Stimulated activated CD4-positive, alpha-beta T cell treated with anti-CD3 and anti-CD28 coated beads, Interleukin-1b, Interleukin-23, amount 100 ng/mL, for 1 hour (primary cell): ENCODE data around the gene YIF1B.
"Not testable (repeated sequence)": the region's sequence is repeated elsewhere in the genome, so short reads cannot be mapped to it uniquely, and the experiment has no call there.

Source experiments
- DNase-seq, 2 donors: peaks; one replicate each; pipeline ENCODE4 v3.0.0-alpha.2; 2020; ENCODE audit warnings: low read depth in 2 of 2

YIF1B gene

DNA sequence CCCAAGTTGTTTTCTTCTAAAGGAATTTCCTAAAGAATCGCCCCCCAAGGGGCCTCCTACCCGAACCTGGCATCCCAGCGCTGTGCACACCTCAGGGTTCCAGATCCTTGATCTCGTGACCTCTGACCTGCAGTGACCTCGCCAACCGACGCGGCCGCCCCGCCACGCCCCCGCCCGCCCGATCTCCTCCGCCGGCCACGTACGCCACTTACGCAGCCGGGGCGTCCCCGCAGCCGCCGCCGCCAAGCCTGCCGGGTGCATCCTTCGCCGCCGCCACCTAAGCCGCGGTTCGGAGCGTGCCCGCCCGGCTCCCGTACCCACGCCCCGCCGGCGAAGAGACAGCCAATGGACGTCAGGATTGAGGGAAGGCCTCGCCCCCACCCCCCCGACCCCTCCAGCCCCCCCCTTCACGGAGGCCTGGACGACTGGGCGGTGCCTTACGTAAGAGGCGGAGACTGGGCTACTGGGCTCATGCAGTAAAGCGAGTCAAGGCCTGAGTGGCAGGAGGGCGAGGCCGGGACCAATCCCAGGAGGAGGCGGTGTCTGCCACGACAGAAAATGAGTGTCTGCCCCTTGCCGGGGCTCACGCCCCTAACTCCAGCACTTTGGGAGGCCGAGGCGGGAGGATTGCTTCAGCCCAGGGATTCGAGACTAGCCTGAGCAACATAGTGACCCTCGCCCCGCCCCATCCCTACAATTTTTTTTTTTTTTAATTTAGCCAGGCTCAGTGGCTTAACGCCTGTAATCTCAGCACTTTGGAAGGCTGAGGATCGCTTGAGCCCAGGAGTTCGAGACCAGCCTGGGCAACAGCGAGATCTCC is at the start of gene YIF1B:
Gene YIF1B (minus strand): TSS at position 291 of the 820 bp plus-strand sequence. CDS start 30 bp downstream, at position 261.
- peak; percentile 82 to 87 for DNase-seq

- not testable (repeated sequence) for DNase-seq
Observed at GRCh38 chr19:38362946-38363688, 47.4 kb upstream of the YIF1B start.

- DNase-seq: peak; percentile 21 to 55
Observed at GRCh38 chr19:38362076-38362945, 46.6 kb upstream of the YIF1B start.

GRCh38 chr19:38361633-38362075 is 45.9 kb upstream of the YIF1B start:
- DNase-seq: peak in 1 of 2 donors; percentile 45

GRCh38 chr19:38360839-38361631 is 45.3 kb upstream of the YIF1B start:
- no peak for DNase-seq

GRCh38 chr19:38360351-38360750 is 44.6 kb upstream of the YIF1B start:
- no peak for DNase-seq

DNA sequence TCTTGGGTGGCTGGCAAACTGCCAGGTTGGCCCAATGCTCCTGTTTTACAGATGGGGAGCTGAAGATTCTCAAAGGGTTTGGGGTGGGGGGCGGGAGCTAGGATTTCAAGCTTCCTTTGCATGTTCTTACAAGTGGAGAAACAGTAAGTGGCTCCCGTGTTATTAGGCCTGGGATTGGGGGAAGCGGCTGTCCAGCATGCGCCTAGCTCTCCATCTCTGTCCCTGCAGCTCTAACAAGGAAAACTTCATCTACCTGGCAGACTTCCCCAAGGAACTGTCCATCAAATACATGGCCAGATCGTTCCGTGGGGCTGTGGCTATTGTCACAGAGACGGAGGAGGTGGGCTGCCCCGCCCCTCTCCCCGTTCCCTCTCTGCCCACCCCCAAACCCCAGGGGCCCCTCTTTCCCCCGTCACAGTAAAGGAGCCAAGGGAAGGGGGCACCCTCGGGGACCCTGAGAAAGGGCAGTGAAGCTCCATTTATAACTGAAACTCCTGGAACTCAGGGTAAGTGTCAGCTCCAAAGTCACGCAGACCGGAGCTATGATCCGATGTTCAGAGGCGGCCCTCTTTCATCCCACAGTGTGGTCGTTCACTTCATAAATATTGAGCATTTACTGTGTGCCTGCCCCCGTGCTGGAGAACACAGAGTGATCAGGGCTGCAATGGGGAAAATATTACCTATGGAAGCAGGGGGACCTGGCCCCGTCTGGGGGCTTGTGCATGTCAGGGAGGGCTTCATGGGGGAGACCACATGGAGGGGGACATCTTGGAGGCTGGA is 43.7 kb upstream of the YIF1B start:
- DNase-seq: no peak

- DNase-seq: no peak
Observed at GRCh38 chr19:38358071-38358470, 42.3 kb upstream of the YIF1B start.

DNA sequence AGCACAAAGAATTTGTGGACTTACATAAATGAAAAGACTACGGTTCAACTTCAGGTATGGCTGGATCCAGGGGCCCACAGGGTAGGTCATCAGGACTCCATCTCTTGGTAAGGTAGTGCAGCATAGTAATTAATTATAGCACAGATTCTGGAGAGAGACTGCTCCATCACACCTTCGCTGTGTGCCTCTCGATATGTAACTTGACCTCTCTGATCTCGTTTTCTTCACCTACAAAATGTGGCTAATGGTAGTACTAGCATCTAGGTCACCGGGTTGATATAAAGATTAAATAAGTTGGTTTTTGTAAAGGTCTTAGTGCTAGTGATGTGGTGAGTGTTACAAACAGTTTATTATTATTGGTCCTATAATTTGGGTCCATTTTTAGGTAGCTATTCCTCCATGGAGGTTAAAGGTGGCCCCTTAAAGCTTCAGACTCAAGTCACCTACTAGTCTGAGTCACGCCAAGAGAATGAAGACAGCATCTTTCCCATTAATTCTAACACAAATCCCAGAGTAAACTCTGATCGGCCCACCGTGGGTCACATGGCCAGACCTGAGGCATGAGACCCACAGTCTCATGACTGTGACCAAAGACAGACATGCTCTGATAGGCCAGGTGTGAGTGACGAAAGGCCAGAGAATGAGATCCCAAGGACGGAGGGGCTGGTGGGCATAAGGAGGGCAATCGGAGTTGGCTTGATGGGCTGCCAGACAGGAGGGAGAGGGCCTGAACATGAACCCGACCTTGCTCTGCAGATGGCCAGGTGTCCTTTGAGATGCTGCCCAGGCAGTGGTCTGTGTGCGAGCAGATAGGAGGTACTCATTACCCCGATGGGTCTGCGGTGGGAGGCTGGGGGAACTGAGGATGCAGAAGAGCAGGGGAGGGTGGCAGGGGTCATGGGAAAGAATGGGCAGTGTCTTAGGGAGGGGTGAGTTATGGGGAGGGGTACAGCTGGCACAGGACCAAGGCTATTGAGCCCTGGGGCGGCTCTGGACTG is 40.3 kb upstream of the YIF1B start:
- DNase-seq: no peak

DNA sequence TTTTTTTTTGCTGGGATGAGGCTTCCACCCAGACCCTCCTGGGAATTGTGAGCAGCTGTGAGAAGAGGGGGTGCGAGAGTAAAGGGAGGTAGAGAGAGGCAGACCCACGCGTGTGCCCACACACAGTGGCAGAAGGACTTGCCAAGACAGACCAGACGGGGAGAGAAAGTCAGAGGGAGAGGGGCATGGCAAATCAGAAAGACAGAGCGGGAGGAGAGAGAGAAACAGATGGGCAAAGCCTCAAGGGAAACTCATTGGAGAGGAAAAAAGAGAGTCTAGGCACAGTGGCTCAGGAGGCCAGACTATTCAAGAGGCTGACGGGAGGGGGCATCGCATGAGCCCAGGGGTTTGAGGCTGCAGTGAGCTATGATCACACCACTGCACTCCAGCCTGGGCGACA is 36.9 kb upstream of the YIF1B start:
- DNase-seq: no peak

- DNase-seq: no peak
Observed at GRCh38 chr19:38351865-38352395, 36.2 kb upstream of the YIF1B start.

DNA sequence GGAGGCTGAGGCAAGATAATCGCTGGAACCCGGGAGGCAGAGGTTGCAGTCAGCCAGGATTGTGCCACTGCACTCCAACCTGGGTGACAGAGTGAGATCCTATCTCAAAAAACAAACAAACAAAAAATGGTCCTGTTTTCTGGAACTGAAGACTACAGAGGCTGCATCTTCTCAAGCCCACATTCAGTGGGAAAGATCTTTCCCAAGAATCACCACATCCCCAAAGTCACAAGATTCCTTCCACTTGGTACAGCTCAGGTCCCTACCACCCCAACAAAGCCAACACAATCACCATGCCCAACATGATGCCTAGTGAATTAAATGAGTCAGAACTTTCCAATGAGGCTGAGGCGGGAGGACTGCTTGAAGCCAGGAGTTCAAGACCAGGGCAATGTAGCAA is 35.1 kb upstream of the YIF1B start:
- DNase-seq: no peak

DNA sequence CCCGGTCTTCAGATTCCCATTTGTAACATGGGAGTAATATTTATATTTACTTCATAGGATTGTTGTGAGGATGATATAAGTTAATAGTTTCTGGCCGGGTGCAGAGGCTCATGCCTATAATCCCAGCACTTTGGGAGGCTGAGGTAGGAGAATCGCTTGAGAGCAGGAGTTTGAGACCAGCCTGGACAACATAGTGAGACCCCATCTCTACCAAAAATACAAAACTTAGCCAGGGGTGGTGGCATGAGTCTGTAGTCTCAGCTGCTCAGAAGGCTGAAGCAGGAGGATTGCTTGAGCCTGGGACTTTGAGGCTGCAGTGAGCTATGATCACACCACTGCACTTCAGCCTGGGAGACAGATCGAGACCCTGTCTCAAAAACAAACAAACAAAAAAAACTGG is 31.1 kb upstream of the YIF1B start:
- DNase-seq: no peak

DNA sequence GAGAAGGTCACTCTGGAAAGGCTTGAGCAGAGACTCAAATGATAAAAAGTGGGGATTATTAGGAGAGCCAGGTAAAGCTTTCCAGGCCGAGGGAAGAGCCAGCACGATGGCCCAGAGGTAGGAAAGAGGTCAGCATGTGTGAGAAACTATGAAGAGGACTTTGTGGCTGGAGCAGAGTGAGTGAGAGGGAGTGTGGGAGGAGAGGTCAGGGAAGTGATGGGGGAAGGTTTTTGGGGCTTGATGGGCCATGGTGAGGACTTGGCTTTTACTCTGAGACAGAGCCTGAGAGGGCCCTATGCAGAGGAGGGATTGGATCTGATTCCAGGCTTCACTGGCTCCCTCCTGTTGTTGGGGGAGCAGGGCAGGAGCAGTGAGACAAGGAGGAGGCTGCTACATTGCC is 25.2 kb upstream of the YIF1B start:
- DNase-seq: no peak

- DNase-seq: not testable (repeated sequence)
Observed at GRCh38 chr19:38339011-38339410, 23.3 kb upstream of the YIF1B start.

- DNase-seq: no peak
Observed at GRCh38 chr19:38337360-38337653, 21.6 kb upstream of the YIF1B start.

DNA sequence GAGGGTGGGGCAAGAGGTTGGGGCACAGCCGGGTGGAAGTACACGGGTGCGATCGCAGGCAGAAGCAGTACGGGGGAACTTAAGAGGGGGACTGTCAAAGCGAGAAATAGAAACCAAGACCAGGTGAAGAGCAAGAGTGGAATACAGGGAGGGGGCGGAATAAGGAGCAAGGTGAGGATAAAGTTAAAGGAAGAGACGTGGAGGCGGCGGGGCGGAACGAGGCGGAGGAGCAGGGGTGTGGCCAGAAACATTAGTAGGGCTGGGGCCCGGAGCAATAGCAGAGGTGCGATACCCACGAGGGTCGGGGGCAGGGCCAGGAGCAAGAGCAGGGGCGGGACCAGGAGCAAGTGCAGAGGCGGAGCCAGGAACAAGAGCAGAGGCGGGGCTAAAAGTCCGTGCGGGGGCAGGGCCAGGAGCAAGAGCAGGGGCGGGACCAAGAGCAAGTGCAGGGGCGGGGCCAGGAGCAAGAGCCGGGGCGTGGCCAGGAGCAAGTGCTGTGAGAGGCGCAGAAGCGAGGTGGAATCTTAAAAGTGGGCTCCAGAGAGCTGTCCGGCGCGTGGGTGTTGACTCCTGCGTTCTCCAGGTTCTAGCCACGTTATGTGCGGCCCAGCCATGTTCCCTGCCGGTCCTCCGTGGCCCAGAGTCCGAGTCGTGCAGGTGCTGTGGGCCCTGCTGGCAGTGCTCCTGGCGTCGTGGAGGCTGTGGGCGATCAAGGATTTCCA is 21.1 kb upstream of the YIF1B start:
- peak; percentile 91 for DNase-seq

- DNase-seq: peak; percentile 81 to 93
Observed at GRCh38 chr19:38335949-38336637, 20.3 kb upstream of the YIF1B start.
